CD14-positive monocyte (primary cell): ENCODE data around the gene ZNF318. TPM values are rescaled to one million over a fixed set of nuclear protein-coding genes. Genes with fewer than 3 reads are reported as not detected.

Source experiments
- DNase-seq, 3 donors: peaks; one replicate each; pipeline ENCODE4 v3.0.0-alpha.2; 2011 to 2022
- H2AFZ ChIP-seq: 2 replicates; pipeline ENCODE4 v1.6.0; 2012; ENCODE audit warnings: mild to moderate bottlenecking, low read depth, low read length, inconsistent platforms; ENCODE audit not compliant: insufficient read depth, poor library complexity, severe bottlenecking
- H3K27ac ChIP-seq, 2 donors: 1 replicate in 1 of 2; 2 replicates in 1 of 2; pipeline ENCODE4 v1.5.1; 2012 to 2013; ENCODE audit warnings: low read length in 2 of 2, control low read depth in 1 of 2, inconsistent platforms in 1 of 2, low read depth in 1 of 2, mild to moderate bottlenecking in 1 of 2
- H3K27me3 ChIP-seq, 2 donors: one replicate each; pipeline versions ENCODE4 v1.6.0 to v1.6.1; 2011 to 2013; ENCODE audit warnings: low read length in 2 of 2; ENCODE audit not compliant: control insufficient read depth in 2 of 2, insufficient read depth in 2 of 2
- H3K36me3 ChIP-seq, 2 donors: replicated peaks in 1 of 2; 1 replicate in 1 of 2; 2 replicates in 1 of 2; pipeline versions ENCODE4 v1.5.1 to v1.6.1; 2012 to 2013; ENCODE audit warnings: low read length in 2 of 2, control low read depth in 1 of 2, inconsistent platforms in 1 of 2, mild to moderate bottlenecking in 1 of 2; ENCODE audit not compliant: insufficient read depth in 2 of 2, control insufficient read depth in 1 of 2
- H3K4me1 ChIP-seq, 2 donors: 1 replicate in 1 of 2; 2 replicates in 1 of 2; pipeline versions ENCODE4 v1.5.1 to v1.6.1; 2012 to 2013; ENCODE audit warnings: low read length in 2 of 2, control low read depth in 1 of 2, inconsistent platforms in 1 of 2, mild to moderate bottlenecking in 1 of 2, moderate library complexity in 1 of 2; ENCODE audit not compliant: insufficient read depth in 2 of 2, control insufficient read depth in 1 of 2
- H3K4me2 ChIP-seq: replicated peaks from 2 replicates; pipeline ENCODE3; 2012; ENCODE audit warnings: low read length, moderate library complexity, mild to moderate bottlenecking; ENCODE audit not compliant: poor library complexity, severe bottlenecking; ENCODE audit errors: extremely low read depth
- H3K4me3 ChIP-seq, 3 experiments: fragments of 200-600 bp in 1 of 3; sonication (generic) in 1 of 3; replicated peaks in 1 of 3; 1 replicate in 2 of 3; 2 replicates in 1 of 3; pipeline ENCODE4 v1.5.1; 2011 to 2013; ENCODE audit warnings: low read length in 3 of 3, mild to moderate bottlenecking in 3 of 3, control low read depth in 2 of 3, low read depth in 2 of 3, inconsistent platforms in 1 of 3, moderate library complexity in 1 of 3
- H3K79me2 ChIP-seq: 2 replicates; pipeline ENCODE4 v1.6.0; 2012; ENCODE audit warnings: mild to moderate bottlenecking, control low read depth, inconsistent platforms, low read length, moderate library complexity; ENCODE audit not compliant: insufficient read depth
- H3K9ac ChIP-seq: 2 replicates; pipeline ENCODE4 v1.6.0; 2017; ENCODE audit warnings: low read length, mild to moderate bottlenecking; ENCODE audit not compliant: insufficient read depth, poor library complexity, severe bottlenecking
- H3K9me3 ChIP-seq, 2 donors: replicated peaks in 1 of 2; 1 replicate in 1 of 2; 2 replicates in 1 of 2; pipeline versions ENCODE4 v1.5.1 to v1.6.1; 2012 to 2013; ENCODE audit warnings: low read length in 2 of 2, control low read depth in 1 of 2; ENCODE audit not compliant: control insufficient read depth in 1 of 2, insufficient read depth in 1 of 2
- H4K20me1 ChIP-seq: 2 replicates; pipeline ENCODE4 v1.6.0; 2012; ENCODE audit warnings: mild to moderate bottlenecking, low read length, control low read depth, moderate library complexity; ENCODE audit not compliant: insufficient read depth
- H3K27ac Mint-ChIP-seq, 7 donors: one replicate each; pipeline ENCODE4 v1.8.0; 2020; ENCODE audit warnings: mild to moderate bottlenecking in 7 of 7, mixed read lengths in 7 of 7, moderate library complexity in 6 of 7, inconsistent platforms in 2 of 7
- H3K27me3 Mint-ChIP-seq, 3 donors: one replicate each; pipeline ENCODE4 v1.8.0; 2021 to 2022; ENCODE audit warnings: low read depth in 3 of 3, mild to moderate bottlenecking in 3 of 3, mixed read lengths in 3 of 3, moderate library complexity in 3 of 3, inconsistent platforms in 1 of 3
- H3K36me3 Mint-ChIP-seq, 2 donors: one replicate each; pipeline ENCODE4 v1.8.0; 2020; ENCODE audit warnings: mixed read lengths in 2 of 2, inconsistent platforms in 1 of 2, mild to moderate bottlenecking in 1 of 2
- H3K4me1 Mint-ChIP-seq: one replicate; pipeline ENCODE4 v1.8.0; 2020; ENCODE audit warnings: mild to moderate bottlenecking, mixed read lengths
- H3K4me3 Mint-ChIP-seq, 2 donors: one replicate each; pipeline ENCODE4 v1.8.0; 2020; ENCODE audit warnings: mild to moderate bottlenecking in 2 of 2, mixed read lengths in 2 of 2, moderate library complexity in 1 of 2
- H3K9me3 Mint-ChIP-seq, 7 donors: one replicate each; pipeline ENCODE4 v1.8.0; 2020 to 2022; ENCODE audit warnings: mixed read lengths in 7 of 7, mild to moderate bottlenecking in 6 of 7, moderate library complexity in 6 of 7, inconsistent platforms in 2 of 7
- CTCF ChIP-seq: fragments of 200-600 bp; IDR thresholded peaks from one replicate; pipeline ENCODE4 v1.8.0; 2022; ENCODE audit warnings: antibody characterized with exemption, mild to moderate bottlenecking
- WGBS: methylation state at CpG from one replicate; pipeline ENCODE4 v1.1.5; 2013; ENCODE audit warnings: missing lambda C conversion rate; ENCODE audit not compliant: insufficient coverage; 5-methylcytosine and 5-hydroxymethylcytosine counted together
- intact Hi-C, 2 donors: fragments of 100-400 bp; cut with micrococcal nuclease; formaldehyde crosslinking; loops; one replicate each; pipeline versions ENCODE4 v1.15.0 to v1.15.1; 2023
- polyA plus RNA-seq, 3 donors: library from polyadenylated mRNA; depleted of rRNA in 1 of 3; unstranded in 2 of 3; stranded (reverse) in 1 of 3; fragments of 300-500 nt in 2 of 3; fragments of >200 nt in 1 of 3; fragmentation: Illumina TruSeq in 2 of 3; gene quantifications; 1 replicate in 2 of 3; 2 replicates in 1 of 3; pipeline ENCODE4 v1.2.3, GENCODE V29; 2012 to 2021

The ZNF318 gene
- polyA plus RNA-seq, 3 donors: 3.2 to 19.4 (median 3.6) TPM

GRCh38 chr6:43313813-43314212 is 55.6 kb downstream of the ZNF318 start:
- intact Hi-C loops: no loop called here
- no peaks in the 10 kb centered on the region for H3K27me3 Mint-ChIP-seq
- no CpG with 5 or more reads among the region's 1 CpG for WGBS
- peaks cover 3 to 8% of the 10 kb centered on the region in 2 donors for H3K36me3 Mint-ChIP-seq
- no peak for TF ChIP-seq CTCF
- H3K27ac Mint-ChIP-seq: peak overlapping the region in 3 of 7 donors; percentile 7 to 96 (median 88)
- no peak for DNase-seq
- no peaks in the 10 kb centered on the region for H3K79me2 ChIP-seq
- no peak overlapping the region for H3K4me3 Mint-ChIP-seq
- H3K4me1 ChIP-seq: peaks cover 82 to 94% of the 10 kb centered on the region in 2 donors
- H2AFZ ChIP-seq: no peak overlapping the region
- H3K27ac ChIP-seq: no peak overlapping the region
- H3K9ac ChIP-seq: no peak overlapping the region
- H3K27me3 ChIP-seq: no peaks in the 10 kb centered on the region
- peaks cover 87% of the 10 kb centered on the region for H3K4me1 Mint-ChIP-seq
- no peaks in the 10 kb centered on the region for H3K9me3 ChIP-seq
- H3K9me3 Mint-ChIP-seq: peaks cover 0 to 3% (median 0%) of the 10 kb centered on the region in 7 donors
- peak overlapping the region in 1 of 3 experiments; percentile 44 for H3K4me3 ChIP-seq
- no peaks in the 10 kb centered on the region for H4K20me1 ChIP-seq
- H3K4me2 ChIP-seq: no peak overlapping the region
- H3K36me3 ChIP-seq: no peaks in the 10 kb centered on the region

GRCh38 chr6:43311666-43312065 is 57.8 kb downstream of the ZNF318 start:
- no peaks in the 10 kb centered on the region for H3K27me3 ChIP-seq
- H3K27me3 Mint-ChIP-seq: peaks cover 0 to under 1% (median 0%) of the 10 kb centered on the region in 3 donors
- H2AFZ ChIP-seq: no peak overlapping the region
- H3K79me2 ChIP-seq: no peaks in the 10 kb centered on the region
- peak overlapping the region; percentile 0 to 68 for H3K27ac ChIP-seq
- no peaks in the 10 kb centered on the region for H4K20me1 ChIP-seq
- intact Hi-C loops: no loop called here
- no peak overlapping the region for H3K9ac ChIP-seq
- H3K36me3 ChIP-seq: no peaks in the 10 kb centered on the region
- peaks cover 3 to 8% of the 10 kb centered on the region in 2 donors for H3K36me3 Mint-ChIP-seq
- H3K4me3 ChIP-seq: peak overlapping the region in 1 of 3 experiments; percentile 29
- no peak for TF ChIP-seq CTCF
- peaks cover 0 to 3% (median 0%) of the 10 kb centered on the region in 7 donors for H3K9me3 Mint-ChIP-seq
- peaks cover 74 to 86% of the 10 kb centered on the region in 2 donors for H3K4me1 ChIP-seq
- H3K4me2 ChIP-seq: peak overlapping the region; percentile 39
- no peaks in the 10 kb centered on the region for H3K9me3 ChIP-seq
- H3K27ac Mint-ChIP-seq: peak overlapping the region; percentile 50 to 96 (median 85)
- H3K4me3 Mint-ChIP-seq: peak overlapping the region in 1 of 2 donors; percentile 39
- H3K4me1 Mint-ChIP-seq: peaks cover 83% of the 10 kb centered on the region
- WGBS: no CpG with 5 or more reads among the region's 3 CpGs
- peak; percentile 43 to 80 (median 69) for DNase-seq
